Dermis blood vessel endothelial cell (primary cell): ENCODE results near the gene CNOT8. TPM values are rescaled to one million over a fixed set of nuclear protein-coding genes. Genes with fewer than 3 reads are reported as not detected.

Source experiments
- DNase-seq: peaks from one replicate; pipeline ENCODE4 v3.0.0; 2010
- total RNA-seq: library from RNA; depleted of rRNA; stranded (reverse); fragments of >200 nt; gene quantifications from 2 replicates; pipeline ENCODE4 v1.2.3, GENCODE V29; 2014

Gene CNOT8
- total RNA-seq, 1 donor from 2014 or later = 114 TPM

- peak; percentile 38 for DNase-seq
Observed at GRCh38 chr5:154836225-154836624, 22.2 kb upstream of the CNOT8 start.

- DNase-seq = no peak
Observed at GRCh38 chr5:154837009-154837901, 21.2 kb upstream of the CNOT8 start.

GRCh38 chr5:154840435-154841272 lies 17.8 kb upstream of the CNOT8 start:
- DNase-seq = no peak

GRCh38 chr5:154841273-154841661 lies 17.2 kb upstream of the CNOT8 start:
- no peak for DNase-seq

GRCh38 chr5:154842689-154843530 lies 15.5 kb upstream of the CNOT8 start:
- DNase-seq = no peak

GRCh38 chr5:154844809-154845208 lies 13.6 kb upstream of the CNOT8 start:
- DNase-seq = peak; percentile 35

GRCh38 chr5:154849264-154849785 lies 9.1 kb upstream of the CNOT8 start:
- DNase-seq = no peak

- DNase-seq = no peak
Observed at GRCh38 chr5:154849791-154850201, 8.6 kb upstream of the CNOT8 start.

- peak; percentile 81 for DNase-seq
Observed at GRCh38 chr5:154850255-154851062, 8.0 kb upstream of the CNOT8 start, which contains the start of gene FAXDC2. Gene FAXDC2 (minus strand): TSS chr5:154850603. CDS start chr5:154838178, 12,425 bp downstream.

GRCh38 chr5:154851351-154851750 lies 7.1 kb upstream of the CNOT8 start:
- DNase-seq = no peak

GRCh38 chr5:154857530-154858296 lies 714 bp upstream of the CNOT8 start:
- DNase-seq = peak; percentile 97

GRCh38 chr5:154858972-154859871 lies 795 bp downstream of the CNOT8 start:
- DNase-seq = peak; percentile 42

GRCh38 chr5:154860123-154860522 lies 1.7 kb downstream of the CNOT8 start:
- DNase-seq = peak; percentile 43

- DNase-seq = peak; percentile 14
Observed at GRCh38 chr5:154860765-154861164, 2.3 kb downstream of the CNOT8 start.

GRCh38 chr5:154861946-154862345 lies 3.5 kb downstream of the CNOT8 start:
- DNase-seq = no peak

- DNase-seq = no peak
Observed at GRCh38 chr5:154862766-154863165, 4.3 kb downstream of the CNOT8 start.

GRCh38 chr5:154863291-154864080 lies 5.1 kb downstream of the CNOT8 start:
- DNase-seq = no peak

- peak; percentile 14 for DNase-seq
Observed at GRCh38 chr5:154865466-154866184, 7.2 kb downstream of the CNOT8 start.
